ENCODE data around the gene MAPK9. TPM values are rescaled to one million over a fixed set of nuclear protein-coding genes. Genes with fewer than 3 reads are reported as not detected.

Gene MAPK9
- total RNA-seq, 1 experiment from 2014 or later: 43.4 TPM

DNA sequence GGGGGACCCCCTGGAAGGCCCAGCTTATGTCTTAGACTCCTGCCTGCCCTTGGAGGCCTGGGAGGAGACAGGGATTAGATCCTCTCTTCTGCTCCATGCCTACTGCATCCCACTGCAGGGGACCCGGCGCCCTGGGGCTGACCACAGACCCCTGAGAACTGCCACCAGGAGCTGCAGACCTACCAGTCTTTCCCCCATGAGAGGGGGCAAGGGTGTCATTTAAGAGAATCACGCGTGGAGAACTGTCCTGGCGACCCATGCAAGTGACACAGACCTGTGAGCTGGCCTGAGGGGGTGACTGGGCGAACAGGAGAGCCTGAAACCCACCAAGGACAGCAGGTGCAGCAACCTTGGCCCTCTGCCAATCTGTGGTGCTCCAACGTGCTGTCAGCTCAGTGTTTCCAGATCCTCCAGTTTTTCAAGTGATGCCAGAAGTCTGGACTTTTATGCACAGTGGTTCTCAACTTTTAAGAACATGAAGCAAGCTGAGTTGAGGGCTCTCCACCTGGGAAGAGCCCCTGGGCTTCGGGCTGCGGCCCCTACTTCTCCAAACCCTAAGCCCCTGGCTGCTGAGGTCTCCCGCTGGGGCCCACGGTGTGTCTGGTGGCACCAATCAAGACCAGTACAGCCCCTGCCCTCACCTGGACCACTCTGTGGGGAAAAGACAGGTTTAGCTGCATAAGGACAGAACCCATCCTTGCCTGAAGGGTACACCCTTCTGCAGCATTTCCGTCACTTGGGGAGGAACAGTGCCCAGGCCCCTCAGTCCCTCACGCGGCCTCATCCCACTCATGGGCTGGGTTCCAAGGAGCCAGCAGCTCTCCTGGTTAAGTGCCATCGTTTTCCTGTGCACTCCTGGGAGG, 43.1 kb upstream of the MAPK9 start:
- ChIA-PET CTCF (no interaction called here), POLR2A (interaction anchor here (0.6 kb wide), 1 partner anchor 244 kb away, joined by 7 read pairs; no protein-coding TSS in a partner anchor), RAD21 (ENCODE audit: low non-redundant PET in 1 of 2, low total read pairs in 2 of 2, uncharacterized antibody in 2 of 2, unreplicated experiment in 2 of 2) (no interaction called here)
- no peak overlapping the region for H2AFZ ChIP-seq (ENCODE audit: low read depth, low read length, poor library complexity, severe bottlenecking)
- H4K20me1 ChIP-seq (ENCODE audit: insufficient read depth): no peaks in the 10 kb centered on the region
- H3K9me3 ChIP-seq (ENCODE audit: control insufficient read depth in 1 of 2, insufficient read depth in 1 of 2, low read depth in 1 of 2, low read length in 2 of 2): no peaks in the 10 kb centered on the region
- intact Hi-C loops (cut with micrococcal nuclease): loop anchor here (5.0 kb wide), 1 partner anchor 133 kb away; no protein-coding TSS in a partner anchor
- no peak overlapping the region for H3K4me3 ChIP-seq (replicated peaks in 1 of 2; ENCODE audit: low read depth in 1 of 2, low read length in 2 of 2)
- no peak for ATAC-seq
- TF ChIP-seq SP1 (IDR thresholded peaks at IDR 0.05; ENCODE audit: low read depth): no peak
- TF ChIP-seq SIN3A (IDR thresholded peaks at IDR 0.05; ENCODE audit: low read depth): no peak
- no peak overlapping the region; the same call in 1 of the 2 replicates for H3K27ac ChIP-seq (ENCODE audit: low read depth, low read length)
- no peaks in the 10 kb centered on the region for H3K9me2 ChIP-seq (ENCODE audit: insufficient read depth)
- H3K4me1 ChIP-seq (ENCODE audit: control insufficient read depth in 1 of 2, insufficient read depth in 2 of 2, low read length in 2 of 2): peaks cover 43 to 53% of the 10 kb centered on the region in 2 experiments
- H3K79me2 ChIP-seq (ENCODE audit: insufficient read depth, low read length): no peaks in the 10 kb centered on the region
- H3K4me2 ChIP-seq (ENCODE audit: low read length): no peak overlapping the region
- no peaks in the 10 kb centered on the region for H3K27me3 ChIP-seq (ENCODE audit: insufficient read depth, low read length)
- no peak for DNase-seq (ENCODE audit: low read depth, low spot score)
- peaks cover 0 to 2% of the 10 kb centered on the region in 2 experiments; a peak in 2 of 4 replicates for H3K36me3 ChIP-seq (ENCODE audit: control insufficient read depth in 1 of 2, insufficient read depth in 2 of 2, low read length in 2 of 2)
- no peak overlapping the region for H3K9ac ChIP-seq (ENCODE audit: low read length)
- BruUV-seq (replicated peaks): no TSS peak

DNA sequence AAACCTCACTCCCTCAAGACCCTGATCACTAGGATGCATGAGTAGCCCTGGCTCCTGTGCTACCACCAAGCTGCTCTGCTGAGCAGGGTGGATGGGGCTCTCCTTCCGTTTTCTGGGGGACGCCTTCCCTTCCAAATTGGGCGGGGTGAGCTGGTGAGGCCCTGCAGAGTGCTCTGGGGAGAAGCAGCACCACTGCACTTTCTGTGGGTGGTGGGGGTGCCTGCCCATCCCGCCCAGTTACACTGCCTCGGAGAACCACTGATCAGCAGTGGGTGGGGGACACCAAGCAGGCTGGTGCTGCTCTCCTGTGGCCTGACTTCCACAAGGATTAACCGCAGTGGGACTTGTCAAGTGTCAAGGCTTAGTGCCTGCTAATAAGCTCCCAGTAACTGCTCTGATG, 42.3 kb upstream of the MAPK9 start:
- ATAC-seq: peak; percentile 17
- Histone ChIP-seq H3K4me3 (replicated peaks in 1 of 2; ENCODE audit: low read depth in 1 of 2, low read length in 2 of 2) (no peak overlapping the region), H3K9me3 (ENCODE audit: control insufficient read depth in 1 of 2, insufficient read depth in 1 of 2, low read depth in 1 of 2, low read length in 2 of 2) (no peaks in the 10 kb centered on the region), H3K36me3 (ENCODE audit: control insufficient read depth in 1 of 2, insufficient read depth in 2 of 2, low read length in 2 of 2) (peaks cover 0 to 2% of the 10 kb centered on the region in 2 experiments; a peak in 2 of 4 replicates), H2AFZ (ENCODE audit: low read depth, low read length, poor library complexity, severe bottlenecking) (no peak overlapping the region), H3K27ac (ENCODE audit: low read depth, low read length) (peak overlapping the region; percentile 47), H3K4me1 (ENCODE audit: control insufficient read depth in 1 of 2, insufficient read depth in 2 of 2, low read length in 2 of 2) (peaks cover 45 to 49% of the 10 kb centered on the region in 2 experiments), H3K9me2 (ENCODE audit: insufficient read depth) (no peaks in the 10 kb centered on the region), H3K27me3 (ENCODE audit: insufficient read depth, low read length) (no peaks in the 10 kb centered on the region), H3K4me2 (ENCODE audit: low read length) (peak overlapping the region; percentile 60), H3K79me2 (ENCODE audit: insufficient read depth, low read length) (no peaks in the 10 kb centered on the region), H4K20me1 (ENCODE audit: insufficient read depth) (no peaks in the 10 kb centered on the region), H3K9ac (ENCODE audit: low read length) (no peak overlapping the region; the same call in 1 of the 2 replicates)
- intact Hi-C loops (cut with micrococcal nuclease): loop anchor here (5.0 kb wide), 1 partner anchor 132 kb away; no protein-coding TSS in a partner anchor
- POLR2A ChIA-PET: interaction anchor here (0.6 kb wide), 1 partner anchor 243 kb away, joined by 7 read pairs; no protein-coding TSS in a partner anchor
- TF ChIP-seq ZFX (IDR thresholded peaks at IDR 0.05) (no peak), SRF (IDR thresholded peaks at IDR 0.05; ENCODE audit: low read depth) (no peak), FOSL1 (IDR thresholded peaks at IDR 0.05; ENCODE audit: low read depth) (no peak), EZH2phosphoT487 (IDR thresholded peaks at IDR 0.05; ENCODE audit: borderline replicate concordance) (no peak), JUND (IDR thresholded peaks at IDR 0.05) (no peak), POLR2AphosphoS5 (IDR thresholded peaks at IDR 0.05; ENCODE audit: low read depth, low read length) (no peak)
- TF ChIP-seq, protein P1, sequence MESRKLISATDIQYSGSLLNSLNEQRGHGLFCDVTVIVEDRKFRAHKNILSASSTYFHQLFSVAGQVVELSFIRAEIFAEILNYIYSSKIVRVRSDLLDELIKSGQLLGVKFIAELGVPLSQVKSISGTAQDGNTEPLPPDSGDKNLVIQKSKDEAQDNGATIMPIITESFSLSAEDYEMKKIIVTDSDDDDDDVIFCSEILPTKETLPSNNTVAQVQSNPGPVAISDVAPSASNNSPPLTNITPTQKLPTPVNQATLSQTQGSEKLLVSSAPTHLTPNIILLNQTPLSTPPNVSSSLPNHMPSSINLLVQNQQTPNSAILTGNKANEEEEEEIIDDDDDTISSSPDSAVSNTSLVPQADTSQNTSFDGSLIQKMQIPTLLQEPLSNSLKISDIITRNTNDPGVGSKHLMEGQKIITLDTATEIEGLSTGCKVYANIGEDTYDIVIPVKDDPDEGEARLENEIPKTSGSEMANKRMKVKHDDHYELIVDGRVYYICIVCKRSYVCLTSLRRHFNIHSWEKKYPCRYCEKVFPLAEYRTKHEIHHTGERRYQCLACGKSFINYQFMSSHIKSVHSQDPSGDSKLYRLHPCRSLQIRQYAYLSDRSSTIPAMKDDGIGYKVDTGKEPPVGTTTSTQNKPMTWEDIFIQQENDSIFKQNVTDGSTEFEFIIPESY (IDR thresholded peaks at IDR 0.05; ENCODE audit: extremely low read depth, insufficient replicate concordance, low read length): no peak
- TF ChIP-seq, protein P2, sequence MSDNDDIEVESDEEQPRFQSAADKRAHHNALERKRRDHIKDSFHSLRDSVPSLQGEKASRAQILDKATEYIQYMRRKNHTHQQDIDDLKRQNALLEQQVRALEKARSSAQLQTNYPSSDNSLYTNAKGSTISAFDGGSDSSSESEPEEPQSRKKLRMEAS (IDR thresholded peaks at IDR 0.05): no peak
- TF ChIP-seq, protein P3, sequence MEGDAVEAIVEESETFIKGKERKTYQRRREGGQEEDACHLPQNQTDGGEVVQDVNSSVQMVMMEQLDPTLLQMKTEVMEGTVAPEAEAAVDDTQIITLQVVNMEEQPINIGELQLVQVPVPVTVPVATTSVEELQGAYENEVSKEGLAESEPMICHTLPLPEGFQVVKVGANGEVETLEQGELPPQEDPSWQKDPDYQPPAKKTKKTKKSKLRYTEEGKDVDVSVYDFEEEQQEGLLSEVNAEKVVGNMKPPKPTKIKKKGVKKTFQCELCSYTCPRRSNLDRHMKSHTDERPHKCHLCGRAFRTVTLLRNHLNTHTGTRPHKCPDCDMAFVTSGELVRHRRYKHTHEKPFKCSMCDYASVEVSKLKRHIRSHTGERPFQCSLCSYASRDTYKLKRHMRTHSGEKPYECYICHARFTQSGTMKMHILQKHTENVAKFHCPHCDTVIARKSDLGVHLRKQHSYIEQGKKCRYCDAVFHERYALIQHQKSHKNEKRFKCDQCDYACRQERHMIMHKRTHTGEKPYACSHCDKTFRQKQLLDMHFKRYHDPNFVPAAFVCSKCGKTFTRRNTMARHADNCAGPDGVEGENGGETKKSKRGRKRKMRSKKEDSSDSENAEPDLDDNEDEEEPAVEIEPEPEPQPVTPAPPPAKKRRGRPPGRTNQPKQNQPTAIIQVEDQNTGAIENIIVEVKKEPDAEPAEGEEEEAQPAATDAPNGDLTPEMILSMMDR (IDR thresholded peaks at IDR 0.05 in 2 of 3, conservative IDR thresholded peaks at IDR 0.05 in 1 of 3; ENCODE audit: borderline replicate concordance in 1 of 3, insufficient read depth in 1 of 3, low read depth in 2 of 3, low read length in 2 of 3): no peak
- DNase-seq (ENCODE audit: low read depth, low spot score): no peak
- RAD21 ChIA-PET (ENCODE audit: low non-redundant PET in 1 of 2, low total read pairs in 2 of 2, uncharacterized antibody in 2 of 2, unreplicated experiment in 2 of 2): no interaction called here
- BruUV-seq (replicated peaks): no TSS peak
- CTCF ChIA-PET: interaction anchor here (2.8 kb wide), 1 partner anchor 19 kb away, joined by 15 read pairs; no protein-coding TSS in a partner anchor

Measured in HCT116 (cell line).